HepG2 (cell line): ENCODE results near the gene TADA1. TPM values are rescaled to one million over a fixed set of nuclear protein-coding genes. Genes with fewer than 3 reads are reported as not detected.

Experiments
- ATAC-seq: fragments of 200-7000 bp; cut with Tn5 transposase; 3 replicates; pipeline ENCODE4 v1.9.1; 2020; ENCODE audit warnings: mild to moderate bottlenecking, moderate library complexity
- BruUV-seq: library from RNA; stranded (reverse); fragments of 400-500 nt; replicated peaks from 2 replicates; lab custom pipeline; 2021; lab: Mats Ljungman, UMichigan
- CTCF ChIA-PET: fragments of 300-600 bp; formaldehyde crosslinking; extraction: SDS; loops from one replicate; lab custom pipeline; 2021; ENCODE audit warnings: low total read pairs, inconsistent platforms, low intra/inter-chr PET ratio; lab: Yijun Ruan, JAX
- POLR2A ChIA-PET: fragments of 350-600 bp; sonication (Branson Sonifier 250); formaldehyde crosslinking; loops from one replicate; lab custom pipeline; 2020; ENCODE audit warnings: antibody characterized with exemption, inconsistent platforms; lab: Yijun Ruan, JAX
- DNase-seq: peaks from one replicate; pipeline ENCODE4 v3.0.0-alpha.2; 2015; ENCODE audit warnings: low spot score
- FAIRE-seq: peaks from 3 replicates; lab custom pipeline; 2011; peaks lifted over from hg19 to GRCh38; lab: Jason Lieb, UNC
- H2AFZ ChIP-seq: one replicate; pipeline ENCODE4 v1.6.1; 2011; ENCODE audit warnings: low read length, inconsistent platforms
- H3K27ac ChIP-seq: fragments of 300-600 bp; 3 replicates; pipeline ENCODE4 v1.8.0; 2011; ENCODE audit warnings: mixed run types, mild to moderate bottlenecking, mixed read lengths, low read length, inconsistent platforms; ENCODE audit not compliant: insufficient read depth; ENCODE audit errors: extremely low read length
- H3K27me3 ChIP-seq, 2 experiments: fragments of 200-600 bp in 1 of 2; 2 replicates in 1 of 2; 3 replicates in 1 of 2; pipeline versions ENCODE4 v1.6.0 to v1.8.0; 2011; ENCODE audit warnings: low read length in 2 of 2, mild to moderate bottlenecking in 2 of 2, moderate library complexity in 2 of 2, inconsistent platforms in 1 of 2; ENCODE audit not compliant: insufficient read depth in 2 of 2, control insufficient read depth in 1 of 2
- H3K36me3 ChIP-seq, 2 experiments: fragments of 200-600 bp in 1 of 2; replicated peaks in 1 of 2; 2 replicates in 1 of 2; 3 replicates in 1 of 2; pipeline versions ENCODE4 v1.5.1 to v1.8.0; 2011; ENCODE audit warnings: low read length in 2 of 2, inconsistent platforms in 1 of 2; ENCODE audit not compliant: insufficient read depth in 2 of 2, control insufficient read depth in 1 of 2
- H3K4me1 ChIP-seq: 2 replicates; pipeline ENCODE4 v1.5.1; 2012; ENCODE audit warnings: low read length, inconsistent platforms; ENCODE audit not compliant: insufficient read depth
- H3K4me2 ChIP-seq: 2 replicates; pipeline ENCODE4 v1.6.0; 2011; ENCODE audit warnings: low read depth, low read length, inconsistent platforms
- H3K4me3 ChIP-seq, 3 experiments: fragments of 200-600 bp in 1 of 3; sonication (generic), shearing (Covaris generic) in 1 of 3; replicated peaks in 1 of 3; 2 replicates each; pipeline ENCODE4 v1.5.1; 2011 to 2016; ENCODE audit warnings: low read length in 3 of 3, inconsistent platforms in 2 of 3, low read depth in 2 of 3, mild to moderate bottlenecking in 2 of 3, control low read depth in 1 of 3, mixed read lengths in 1 of 3; ENCODE audit not compliant: insufficient read depth in 1 of 3
- H3K79me2 ChIP-seq: one replicate; pipeline ENCODE4 v1.6.1; 2011; ENCODE audit warnings: low read length, inconsistent platforms; ENCODE audit not compliant: insufficient read depth
- H3K9ac ChIP-seq: 2 replicates; pipeline ENCODE4 v1.6.0; 2011; ENCODE audit warnings: mild to moderate bottlenecking, low read depth, low read length, inconsistent platforms; ENCODE audit not compliant: insufficient read depth
- H3K9me3 ChIP-seq: 2 replicates; pipeline ENCODE4 v1.5.1; 2012; ENCODE audit warnings: mild to moderate bottlenecking, low read length
- H4K20me1 ChIP-seq: 2 replicates; pipeline ENCODE4 v1.6.0; 2011; ENCODE audit warnings: inconsistent platforms, mild to moderate bottlenecking, low read length, moderate library complexity; ENCODE audit not compliant: insufficient read depth
- DMTF1 ChIP-seq: sonication (generic); formaldehyde crosslinking; IDR thresholded peaks from 2 replicates; pipeline ENCODE4 v1.4.0; 2020; ENCODE audit warnings: mild to moderate bottlenecking, missing genetic modification reagents
- GABPB1 ChIP-seq: IDR thresholded peaks from 2 replicates; pipeline ENCODE4 v1.6.1; 2016; ENCODE audit warnings: mild to moderate bottlenecking, missing genetic modification reagents, moderate library complexity, missing compliant biosample characterization
- MAFG ChIP-seq: sonication (generic); formaldehyde crosslinking; IDR thresholded peaks from 2 replicates; pipeline ENCODE4 v1.5.1; 2020; ENCODE audit warnings: mild to moderate bottlenecking, missing genetic modification reagents
- MIXL1 ChIP-seq: IDR thresholded peaks from 2 replicates; pipeline ENCODE4 v1.6.1; 2016
- RFX1 ChIP-seq: fragments of 450-650 bp; IDR thresholded peaks from 2 replicates; pipeline ENCODE4 v1.6.1; 2017
- SP1 ChIP-seq, 2 experiments: fragments of 450-650 bp in 1 of 2; sonication (generic) in 1 of 2; formaldehyde crosslinking in 1 of 2; IDR thresholded peaks; 2 replicates each; pipeline versions ENCODE4 v1.4.0 to v1.6.1; 2016 to 2020; ENCODE audit warnings: missing genetic modification reagents in 1 of 2
- SRSF9 ChIP-seq: fragments of 200-400 bp; formaldehyde crosslinking; IDR thresholded peaks from 2 replicates; pipeline ENCODE4 v1.6.1; 2018; ENCODE audit warnings: borderline replicate concordance, mild to moderate bottlenecking, low read depth, low read length; ENCODE audit not compliant: insufficient read depth, poor library complexity, severe bottlenecking
- SSRP1 ChIP-seq: IDR thresholded peaks from 2 replicates; pipeline ENCODE4 v1.6.1; 2016; ENCODE audit warnings: control low read depth
- ZBTB7A ChIP-seq: sonication (generic); formaldehyde crosslinking; IDR thresholded peaks from 2 replicates; pipeline ENCODE4 v1.8.0; 2022; ENCODE audit warnings: mild to moderate bottlenecking, missing genetic modification reagents
- ZNF101 ChIP-seq: sonication (generic); formaldehyde crosslinking; IDR thresholded peaks from 2 replicates; pipeline ENCODE4 v1.4.0; 2020; ENCODE audit warnings: mild to moderate bottlenecking, low read depth, missing genetic modification reagents, borderline replicate concordance
- ZNF296 ChIP-seq: sonication (generic); formaldehyde crosslinking; conservative IDR thresholded peaks from 2 replicates; pipeline ENCODE4 v1.5.0; 2020; ENCODE audit warnings: mild to moderate bottlenecking, missing genetic modification reagents
- ZNF30 ChIP-seq: sonication (generic); formaldehyde crosslinking; IDR thresholded peaks from 2 replicates; pipeline ENCODE4 v1.5.0; 2020; ENCODE audit warnings: mild to moderate bottlenecking, missing genetic modification reagents
- ZNF513 ChIP-seq: sonication (generic); formaldehyde crosslinking; conservative IDR thresholded peaks from 2 replicates; pipeline ENCODE4 v1.5.0; 2020; ENCODE audit warnings: missing genetic modification reagents
- ZNF589 ChIP-seq: sonication (generic); formaldehyde crosslinking; conservative IDR thresholded peaks from 2 replicates; pipeline ENCODE4 v1.8.0; 2022; ENCODE audit warnings: mild to moderate bottlenecking, moderate library complexity, missing genetic modification reagents
- ZNF616 ChIP-seq: sonication (generic); formaldehyde crosslinking; IDR thresholded peaks from 2 replicates; pipeline ENCODE4 v1.5.0; 2020; ENCODE audit warnings: low read depth, mild to moderate bottlenecking, missing genetic modification reagents
- ZSCAN21 ChIP-seq: sonication (generic); formaldehyde crosslinking; IDR thresholded peaks from 2 replicates; pipeline ENCODE4 v1.8.0; 2022; ENCODE audit warnings: mild to moderate bottlenecking, missing genetic modification reagents, moderate library complexity, borderline replicate concordance
- WGBS: methylation state at CpG from one replicate; pipeline ENCODE4 v1.1.6; 2017; ENCODE audit warnings: low lambda C conversion rate; 5-methylcytosine and 5-hydroxymethylcytosine counted together
- in situ Hi-C: cut with HindIII; loops from 2 replicates; pipeline ENCODE4 v1.10.0; 2017; ENCODE audit warnings: low pct_unique_long_range_greater_than_20kb; ENCODE audit not compliant: extremely low pct_ligation_motif_present
- intact Hi-C: fragments of 100-400 bp; cut with micrococcal nuclease; formaldehyde crosslinking; loops from one replicate; pipeline ENCODE4 v1.10.0; 2022; ENCODE audit not compliant: unreplicated experiment
- polyA plus RNA-seq, 8 experiments: library from polyadenylated mRNA; depleted of rRNA in 3 of 8; stranded (reverse) in 7 of 8; unstranded in 1 of 8; fragments of >200 nt; fragmentation: Illumina TruSeq in 4 of 8; extraction: Trizol in 4 of 8; gene quantifications; 2 replicates each; pipeline versions ENCODE4 v1.2.1 to v1.2.3, GENCODE V29; 2011 to 2016; ENCODE audit warnings: low read depth in 4 of 8, missing spikeins in 1 of 8, mixed read lengths in 1 of 8; ENCODE audit not compliant: insufficient read depth in 1 of 8
- total RNA-seq, 5 experiments: library from RNA; depleted of rRNA; stranded (reverse); fragments of >200 nt; fragmentation: Illumina TruSeq; extraction: Trizol; gene quantifications; 2 replicates each; pipeline ENCODE4 v1.2.3, GENCODE V29; 2016; ENCODE audit warnings: low read depth in 1 of 5

TADA1 gene
- total and polyA plus RNA-seq, 2 of the 13 experiments (the other 11 are each of a cell fraction or from before 2014, with no cell fraction given): 28.3 to 29.1 TPM

GRCh38 chr1:166814611-166815010 lies 61.5 kb downstream of the TADA1 start:
- no peaks in the 10 kb centered on the region for H3K79me2 ChIP-seq
- no peak overlapping the region for H3K9ac ChIP-seq
- intact Hi-C loops: no loop called here
- TF ChIP-seq SSRP1 (CRISPR knock-in tag): no peak
- no peak for TF ChIP-seq ZNF589 (CRISPR knock-in tag)
- no peak for TF ChIP-seq SP1 (IDR thresholded peaks at IDR 0.05)
- no peak for TF ChIP-seq SP1 (CRISPR knock-in tag; IDR thresholded peaks at IDR 0.05)
- TF ChIP-seq ZSCAN21 (CRISPR knock-in tag): no peak
- no peak for TF ChIP-seq MAFG (CRISPR knock-in tag)
- no peak for TF ChIP-seq ZNF101
- TF ChIP-seq ZNF513: no peak
- TF ChIP-seq RFX1: no peak
- no peak for TF ChIP-seq ZNF296 (CRISPR knock-in tag)
- no peak for TF ChIP-seq DMTF1 (CRISPR knock-in tag)
- TF ChIP-seq ZBTB7A (CRISPR knock-in tag): no peak
- no peak for TF ChIP-seq MIXL1 (CRISPR knock-in tag)
- no peak for TF ChIP-seq ZNF30 (CRISPR knock-in tag)
- TF ChIP-seq GABPB1 (CRISPR knock-in tag): no peak
- TF ChIP-seq ZNF616 (CRISPR knock-in tag): no peak
- TF ChIP-seq SRSF9: no peak
- TF ChIP-seq, all 625 proteins: peak for 0
- in situ Hi-C loops: no loop called here
- Histone ChIP-seq H3K4me1 (peaks cover 5% of the 10 kb centered on the region; the same call in 1 of the 2 replicates), H3K27me3 (no peaks in the 10 kb centered on the region), H4K20me1 (no peaks in the 10 kb centered on the region), H3K9me3 (no peaks in the 10 kb centered on the region), H3K4me3 (no peak overlapping the region), H3K36me3 (no peaks in the 10 kb centered on the region), H3K4me2 (no peak overlapping the region), H2AFZ (no peak overlapping the region), H3K27ac (no peak overlapping the region)
- ChIA-PET CTCF (no interaction called here), POLR2A (interaction anchor here (1.2 kb wide), 1 partner anchor 25 kb away, joined by 3 read pairs; the partner anchor contains the start of gene POGK)
- BruUV-seq: no TSS peak
- 0% methylated on average over 2 of the region's 2 CpGs for WGBS
- ATAC-seq (no peak), DNase-seq (no peak), FAIRE-seq (no peak)
